GM21390 (cell line): ENCODE results near the gene CDON.

Experiments
- ATAC-seq: cut with Tn5 transposase; IDR thresholded peaks from one replicate; pipeline ENCODE4 v1.9.1; 2021; ENCODE audit not compliant: unreplicated experiment

CDON gene

GRCh38 chr11:126062679-126063506, at the start of gene CDON:
Gene CDON (minus strand): TSS chr11:126062866. CDS start chr11:126023476, 39,390 bp downstream.
- ATAC-seq = peak; percentile 95

- ATAC-seq = no peak
Observed at GRCh38 chr11:126111458-126112116, 48.9 kb upstream of the CDON start.

GRCh38 chr11:126109941-126110731, 47.5 kb upstream of the CDON start:
- no peak for ATAC-seq

- ATAC-seq = no peak
Observed at GRCh38 chr11:126106594-126107328, 44.1 kb upstream of the CDON start.

GRCh38 chr11:126105748-126106080, 43.0 kb upstream of the CDON start:
- ATAC-seq = no peak

- no peak for ATAC-seq
Observed at GRCh38 chr11:126105022-126105747, 42.5 kb upstream of the CDON start.

- ATAC-seq = no peak
Observed at GRCh38 chr11:126104420-126104819, 41.8 kb upstream of the CDON start.

GRCh38 chr11:126103150-126103549, 40.5 kb upstream of the CDON start:
- ATAC-seq = no peak

GRCh38 chr11:126102436-126102981, 39.8 kb upstream of the CDON start:
- ATAC-seq = no peak

- no peak for ATAC-seq
Observed at GRCh38 chr11:126101930-126102283, 39.2 kb upstream of the CDON start.

GRCh38 chr11:126101251-126101929, 38.7 kb upstream of the CDON start:
- no peak for ATAC-seq

GRCh38 chr11:126100716-126101115, 38.0 kb upstream of the CDON start:
- ATAC-seq = no peak

- no peak for ATAC-seq
Observed at GRCh38 chr11:126098204-126098769, 35.6 kb upstream of the CDON start.

GRCh38 chr11:126095745-126096144, 33.1 kb upstream of the CDON start:
- ATAC-seq = no peak

GRCh38 chr11:126090452-126090851, 27.8 kb upstream of the CDON start:
- ATAC-seq = no peak

GRCh38 chr11:126088999-126089398, 26.3 kb upstream of the CDON start:
- no peak for ATAC-seq

- ATAC-seq = no peak
Observed at GRCh38 chr11:126086248-126086647, 23.6 kb upstream of the CDON start.

GRCh38 chr11:126084608-126084912, 21.9 kb upstream of the CDON start:
- no peak for ATAC-seq

GRCh38 chr11:126083829-126084607, 21.4 kb upstream of the CDON start:
- ATAC-seq = no peak
